Activated naive CD4-positive, alpha-beta T cell treated with anti-CD3 and anti-CD28 coated beads, Interleukin-2, amount 50 U/mL, for 24 hours (primary cell): ENCODE measurements around the gene TEAD3.

Experiments used
- H3K27ac Mint-ChIP-seq: one replicate; pipeline ENCODE4 v1.8.0; 2021; ENCODE audit warnings: mild to moderate bottlenecking, mixed read lengths
- H3K27me3 Mint-ChIP-seq: one replicate; pipeline ENCODE4 v1.8.0; 2021; ENCODE audit warnings: mixed read lengths
- H3K36me3 Mint-ChIP-seq: one replicate; pipeline ENCODE4 v1.8.0; 2021; ENCODE audit warnings: mixed read lengths
- H3K4me1 Mint-ChIP-seq: one replicate; pipeline ENCODE4 v1.8.0; 2021; ENCODE audit warnings: mixed read lengths
- H3K4me3 Mint-ChIP-seq: one replicate; pipeline ENCODE4 v1.8.0; 2021; ENCODE audit warnings: mild to moderate bottlenecking, mixed read lengths
- H3K9me3 Mint-ChIP-seq: one replicate; pipeline ENCODE4 v1.8.0; 2021; ENCODE audit warnings: mixed read lengths

TEAD3 gene

GRCh38 chr6:35488517-35488862 lies 8.4 kb downstream of the TEAD3 start:
- H3K4me1 Mint-ChIP-seq, result peaks cover 4% of the 10 kb centered on the region
- no peaks in the 10 kb centered on the region for H3K36me3 Mint-ChIP-seq
- H3K9me3 Mint-ChIP-seq, result no peaks in the 10 kb centered on the region
- no peak overlapping the region for H3K27ac Mint-ChIP-seq
- H3K27me3 Mint-ChIP-seq, result no peaks in the 10 kb centered on the region
- H3K4me3 Mint-ChIP-seq, result no peak overlapping the region

- Mint-ChIP-seq H3K9me3 (no peaks in the 10 kb centered on the region), H3K36me3 (no peaks in the 10 kb centered on the region), H3K27me3 (no peaks in the 10 kb centered on the region), H3K4me3 (no peak overlapping the region), H3K4me1 (peaks cover 3% of the 10 kb centered on the region), H3K27ac (no peak overlapping the region)
Measured at GRCh38 chr6:35487658-35488516, 9.0 kb downstream of the TEAD3 start.

GRCh38 chr6:35486005-35486925 lies 10.6 kb downstream of the TEAD3 start:
- no peaks in the 10 kb centered on the region for H3K27me3 Mint-ChIP-seq
- no peaks in the 10 kb centered on the region for H3K36me3 Mint-ChIP-seq
- H3K4me3 Mint-ChIP-seq, result no peak overlapping the region
- no peaks in the 10 kb centered on the region for H3K4me1 Mint-ChIP-seq
- no peak overlapping the region for H3K27ac Mint-ChIP-seq
- no peaks in the 10 kb centered on the region for H3K9me3 Mint-ChIP-seq

- H3K4me1 Mint-ChIP-seq, result no peaks in the 10 kb centered on the region
- no peak overlapping the region for H3K27ac Mint-ChIP-seq
- no peaks in the 10 kb centered on the region for H3K9me3 Mint-ChIP-seq
- no peak overlapping the region for H3K4me3 Mint-ChIP-seq
- no peaks in the 10 kb centered on the region for H3K27me3 Mint-ChIP-seq
- no peaks in the 10 kb centered on the region for H3K36me3 Mint-ChIP-seq
Measured at GRCh38 chr6:35485402-35485877, 11.4 kb downstream of the TEAD3 start.

- no peak overlapping the region for H3K4me3 Mint-ChIP-seq
- no peaks in the 10 kb centered on the region for H3K27me3 Mint-ChIP-seq
- no peaks in the 10 kb centered on the region for H3K36me3 Mint-ChIP-seq
- no peaks in the 10 kb centered on the region for H3K4me1 Mint-ChIP-seq
- H3K9me3 Mint-ChIP-seq, result no peaks in the 10 kb centered on the region
- H3K27ac Mint-ChIP-seq, result no peak overlapping the region
Measured at GRCh38 chr6:35484921-35485392, 11.9 kb downstream of the TEAD3 start.

GRCh38 chr6:35483893-35484645 lies 12.8 kb downstream of the TEAD3 start:
- H3K9me3 Mint-ChIP-seq, result no peaks in the 10 kb centered on the region
- H3K4me1 Mint-ChIP-seq, result no peaks in the 10 kb centered on the region
- H3K4me3 Mint-ChIP-seq, result no peak overlapping the region
- H3K36me3 Mint-ChIP-seq, result no peaks in the 10 kb centered on the region
- H3K27ac Mint-ChIP-seq, result no peak overlapping the region
- H3K27me3 Mint-ChIP-seq, result no peaks in the 10 kb centered on the region

- Mint-ChIP-seq H3K27me3 (no peaks in the 10 kb centered on the region), H3K4me1 (no peaks in the 10 kb centered on the region), H3K36me3 (no peaks in the 10 kb centered on the region), H3K9me3 (no peaks in the 10 kb centered on the region), H3K4me3 (no peak overlapping the region), H3K27ac (no peak overlapping the region)
Measured at GRCh38 chr6:35483490-35483889, 13.4 kb downstream of the TEAD3 start.

GRCh38 chr6:35483062-35483461 lies 13.8 kb downstream of the TEAD3 start:
- Mint-ChIP-seq H3K4me1 (no peaks in the 10 kb centered on the region), H3K9me3 (no peaks in the 10 kb centered on the region), H3K36me3 (no peaks in the 10 kb centered on the region), H3K27ac (no peak overlapping the region), H3K4me3 (no peak overlapping the region), H3K27me3 (no peaks in the 10 kb centered on the region)

- H3K27me3 Mint-ChIP-seq, result no peaks in the 10 kb centered on the region
- no peaks in the 10 kb centered on the region for H3K36me3 Mint-ChIP-seq
- no peak overlapping the region for H3K4me3 Mint-ChIP-seq
- H3K4me1 Mint-ChIP-seq, result no peaks in the 10 kb centered on the region
- H3K27ac Mint-ChIP-seq, result no peak overlapping the region
- H3K9me3 Mint-ChIP-seq, result no peaks in the 10 kb centered on the region
Measured at GRCh38 chr6:35481226-35481625, 15.7 kb downstream of the TEAD3 start.

- Mint-ChIP-seq H3K27ac (no peak overlapping the region), H3K36me3 (no peaks in the 10 kb centered on the region), H3K4me1 (no peaks in the 10 kb centered on the region), H3K4me3 (no peak overlapping the region), H3K27me3 (no peaks in the 10 kb centered on the region), H3K9me3 (no peaks in the 10 kb centered on the region)
Measured at GRCh38 chr6:35480176-35480575, 16.7 kb downstream of the TEAD3 start.

GRCh38 chr6:35478259-35478658 lies 18.6 kb downstream of the TEAD3 start:
- H3K27ac Mint-ChIP-seq, result no peak overlapping the region
- no peak overlapping the region for H3K4me3 Mint-ChIP-seq
- no peaks in the 10 kb centered on the region for H3K36me3 Mint-ChIP-seq
- H3K4me1 Mint-ChIP-seq, result no peaks in the 10 kb centered on the region
- no peaks in the 10 kb centered on the region for H3K27me3 Mint-ChIP-seq
- H3K9me3 Mint-ChIP-seq, result no peaks in the 10 kb centered on the region

GRCh38 chr6:35477551-35478179 lies 19.2 kb downstream of the TEAD3 start:
- Mint-ChIP-seq H3K36me3 (no peaks in the 10 kb centered on the region), H3K4me3 (no peak overlapping the region), H3K27ac (no peak overlapping the region), H3K27me3 (no peaks in the 10 kb centered on the region), H3K9me3 (no peaks in the 10 kb centered on the region), H3K4me1 (no peaks in the 10 kb centered on the region)

GRCh38 chr6:35477028-35477427 lies 19.9 kb downstream of the TEAD3 start:
- Mint-ChIP-seq H3K27ac (no peak overlapping the region), H3K4me3 (no peak overlapping the region), H3K4me1 (peaks cover 5% of the 10 kb centered on the region), H3K36me3 (no peaks in the 10 kb centered on the region), H3K9me3 (no peaks in the 10 kb centered on the region), H3K27me3 (no peaks in the 10 kb centered on the region)

GRCh38 chr6:35476004-35476403 lies 20.9 kb downstream of the TEAD3 start:
- Mint-ChIP-seq H3K4me1 (peaks cover 14% of the 10 kb centered on the region), H3K4me3 (no peak overlapping the region), H3K36me3 (no peaks in the 10 kb centered on the region), H3K27ac (no peak overlapping the region), H3K27me3 (no peaks in the 10 kb centered on the region), H3K9me3 (no peaks in the 10 kb centered on the region)

- Mint-ChIP-seq H3K9me3 (no peaks in the 10 kb centered on the region), H3K36me3 (peaks cover 3% of the 10 kb centered on the region), H3K27ac (no peak overlapping the region), H3K27me3 (no peaks in the 10 kb centered on the region), H3K4me1 (peaks cover 18% of the 10 kb centered on the region), H3K4me3 (no peak overlapping the region)
Measured at GRCh38 chr6:35475573-35475972, 21.3 kb downstream of the TEAD3 start.
